GM12875 (cell line): ENCODE results near the gene SEL1L2.
"Not testable (repeated sequence)": the region's sequence is repeated elsewhere in the genome, so short reads cannot be mapped to it uniquely, and the experiment has no call there.

Experiments
- H3K4me3 ChIP-seq: one replicate; pipeline ENCODE4 v1.5.1; 2011; ENCODE audit warnings: low read depth, low read length, control low read depth
- TF ChIP-seq, protein P1 (sequence below): IDR thresholded peaks from 2 replicates; pipeline ENCODE4 v1.5.1; 2011; ENCODE audit warnings: low read depth, mild to moderate bottlenecking, control low read depth, inconsistent platforms, low read length, moderate library complexity, borderline replicate concordance; ENCODE audit not compliant: insufficient read depth

The SEL1L2 gene

DNA sequence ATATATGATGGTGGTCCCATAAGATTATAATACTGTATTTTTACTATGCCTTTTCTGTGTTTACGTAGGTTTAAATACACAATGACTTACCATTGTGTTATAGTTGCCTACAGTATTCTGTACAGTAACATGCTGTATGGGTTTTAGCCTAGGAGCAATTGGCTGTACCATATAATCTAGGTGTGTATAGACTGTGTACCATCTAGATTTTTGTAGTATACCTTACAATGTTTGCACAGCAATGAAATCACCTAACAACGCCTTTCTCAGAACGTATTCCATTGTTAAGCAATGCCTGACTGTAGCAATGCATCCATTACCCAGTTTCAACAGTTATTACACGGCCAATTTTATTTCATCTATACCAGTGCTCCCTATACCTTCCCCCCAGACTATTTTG is 15.6 kb upstream of the SEL1L2 start:
- no peak overlapping the region for H3K4me3 ChIP-seq
- TF ChIP-seq, protein P1, sequence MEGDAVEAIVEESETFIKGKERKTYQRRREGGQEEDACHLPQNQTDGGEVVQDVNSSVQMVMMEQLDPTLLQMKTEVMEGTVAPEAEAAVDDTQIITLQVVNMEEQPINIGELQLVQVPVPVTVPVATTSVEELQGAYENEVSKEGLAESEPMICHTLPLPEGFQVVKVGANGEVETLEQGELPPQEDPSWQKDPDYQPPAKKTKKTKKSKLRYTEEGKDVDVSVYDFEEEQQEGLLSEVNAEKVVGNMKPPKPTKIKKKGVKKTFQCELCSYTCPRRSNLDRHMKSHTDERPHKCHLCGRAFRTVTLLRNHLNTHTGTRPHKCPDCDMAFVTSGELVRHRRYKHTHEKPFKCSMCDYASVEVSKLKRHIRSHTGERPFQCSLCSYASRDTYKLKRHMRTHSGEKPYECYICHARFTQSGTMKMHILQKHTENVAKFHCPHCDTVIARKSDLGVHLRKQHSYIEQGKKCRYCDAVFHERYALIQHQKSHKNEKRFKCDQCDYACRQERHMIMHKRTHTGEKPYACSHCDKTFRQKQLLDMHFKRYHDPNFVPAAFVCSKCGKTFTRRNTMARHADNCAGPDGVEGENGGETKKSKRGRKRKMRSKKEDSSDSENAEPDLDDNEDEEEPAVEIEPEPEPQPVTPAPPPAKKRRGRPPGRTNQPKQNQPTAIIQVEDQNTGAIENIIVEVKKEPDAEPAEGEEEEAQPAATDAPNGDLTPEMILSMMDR = no peak

DNA sequence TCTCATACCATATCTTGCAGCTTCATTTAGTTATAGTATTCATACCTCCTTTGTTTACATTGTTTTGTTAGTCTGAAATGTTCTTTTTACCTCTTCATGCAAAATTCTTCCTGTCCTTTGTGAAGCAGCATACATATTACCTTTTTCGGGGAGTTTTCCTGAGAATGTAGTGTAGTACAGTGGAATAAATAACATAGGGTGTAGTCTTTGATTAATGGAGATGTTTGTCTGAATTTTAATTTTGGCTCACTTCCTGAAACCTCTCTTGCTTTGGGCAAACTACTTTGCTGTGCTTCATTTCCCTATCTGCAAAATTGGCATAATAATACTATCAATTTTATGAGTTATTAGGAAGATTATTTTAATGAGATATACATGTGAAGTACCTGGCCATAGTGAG is 10.5 kb upstream of the SEL1L2 start:
- H3K4me3 ChIP-seq = no peak overlapping the region
- TF ChIP-seq, protein P1 = no peak

DNA sequence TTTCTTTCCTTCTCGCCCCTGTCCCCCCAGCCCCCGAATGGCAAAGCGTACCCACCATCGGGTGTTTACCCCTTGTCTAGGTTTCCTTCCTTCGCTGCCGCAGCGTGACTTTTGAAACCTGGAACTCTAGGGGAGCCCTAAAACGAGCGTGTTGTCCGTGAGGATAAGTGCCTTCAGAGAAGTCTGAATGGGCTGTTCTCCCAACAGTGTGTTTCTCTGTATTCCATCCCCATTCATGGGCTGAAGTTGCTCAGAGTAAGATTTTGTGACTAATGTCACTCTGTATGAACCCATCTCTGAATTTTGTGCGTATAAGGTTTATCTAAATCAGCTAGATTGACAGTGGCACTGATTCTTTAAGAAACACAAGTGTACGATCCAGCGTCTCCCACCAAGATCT is 5.9 kb upstream of the SEL1L2 start:
- TF ChIP-seq, protein P1 = no peak
- H3K4me3 ChIP-seq = no peak overlapping the region

DNA sequence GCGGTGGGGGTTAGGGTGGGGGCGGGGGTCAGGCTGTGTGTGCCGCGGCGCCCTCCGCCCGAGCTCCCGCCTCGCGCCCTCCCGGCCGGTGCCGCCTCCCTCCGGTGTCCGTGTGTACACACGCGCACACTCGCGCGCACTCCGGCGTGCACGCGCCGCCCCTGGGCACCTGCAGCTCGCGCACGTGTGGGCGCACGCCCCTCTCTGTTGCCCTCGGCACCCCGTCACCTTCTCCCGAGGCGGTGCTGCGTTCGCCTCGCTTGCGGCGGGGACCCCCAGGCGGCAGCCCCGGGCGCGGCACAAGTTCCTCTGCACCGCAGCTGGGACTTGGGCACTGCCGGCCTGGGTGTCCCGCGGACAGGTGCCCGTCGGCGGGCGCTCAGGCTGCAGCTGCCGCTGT is 5.4 kb upstream of the SEL1L2 start:
- no peak overlapping the region for H3K4me3 ChIP-seq

DNA sequence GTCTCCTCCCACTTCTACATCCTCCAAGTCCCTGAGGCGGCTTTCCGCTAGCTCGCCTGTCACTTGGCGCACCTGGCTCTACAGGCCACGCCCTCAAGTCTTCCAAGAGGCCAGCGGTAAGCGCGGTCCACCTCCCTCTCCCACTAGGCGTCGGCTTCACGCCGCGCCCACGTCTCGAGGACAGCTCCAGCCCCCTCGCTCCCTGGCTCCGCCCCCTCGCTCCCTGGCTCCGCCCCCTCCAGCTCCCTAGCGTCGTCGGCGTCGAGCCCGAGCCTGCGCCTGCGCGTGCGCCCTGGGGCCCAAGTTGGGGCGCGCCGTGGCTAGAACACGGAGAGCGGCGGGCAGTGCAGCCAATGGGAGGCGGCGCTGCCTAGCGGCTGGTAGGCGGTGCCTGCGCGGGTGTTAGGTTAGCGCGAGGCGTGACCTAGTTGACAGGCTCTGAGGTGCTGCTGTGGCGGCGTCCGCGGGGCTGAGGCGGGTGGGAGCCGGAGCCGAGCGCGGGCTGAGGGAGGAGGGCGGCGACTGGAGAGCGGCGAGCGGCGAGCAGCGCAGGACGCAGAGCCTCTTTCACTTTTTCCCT is 4.8 kb upstream of the SEL1L2 start, which contains the start of gene MACROD2:
TSS of gene MACROD2 (plus strand) at position 431 of the 580 bp plus-strand sequence.
- no peak within 1 kb of the TSS for H3K4me3 ChIP-seq

More for the DNA sequence above, 5.4 kb upstream of the SEL1L2 start:
- TF ChIP-seq, protein P1 = no peak

DNA sequence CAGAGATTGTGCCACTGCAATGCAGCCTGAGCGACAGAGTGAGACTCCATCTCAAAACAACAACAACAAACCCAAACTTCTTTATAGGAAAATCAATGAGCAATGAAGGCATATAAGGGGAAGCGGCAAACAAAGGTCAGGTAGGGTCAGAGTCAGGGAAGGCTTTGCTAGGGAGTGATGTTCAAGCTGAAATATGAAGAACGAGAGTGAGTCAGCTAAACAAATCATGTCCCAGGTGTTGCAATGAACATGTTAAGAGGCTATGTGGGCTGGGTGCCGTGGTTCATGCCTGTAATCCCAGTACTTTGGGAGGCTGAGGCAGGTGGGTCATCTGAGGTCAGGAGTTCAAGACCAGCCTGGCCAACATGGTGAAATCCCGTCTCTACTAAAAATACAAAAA is 1.5 kb upstream of the SEL1L2 start:
- not testable (repeated sequence) for H3K4me3 ChIP-seq

More for the DNA sequence above, 4.8 kb upstream of the SEL1L2 start, which contains the start of gene MACROD2:
- TF ChIP-seq, protein P1 = no peak

DNA sequence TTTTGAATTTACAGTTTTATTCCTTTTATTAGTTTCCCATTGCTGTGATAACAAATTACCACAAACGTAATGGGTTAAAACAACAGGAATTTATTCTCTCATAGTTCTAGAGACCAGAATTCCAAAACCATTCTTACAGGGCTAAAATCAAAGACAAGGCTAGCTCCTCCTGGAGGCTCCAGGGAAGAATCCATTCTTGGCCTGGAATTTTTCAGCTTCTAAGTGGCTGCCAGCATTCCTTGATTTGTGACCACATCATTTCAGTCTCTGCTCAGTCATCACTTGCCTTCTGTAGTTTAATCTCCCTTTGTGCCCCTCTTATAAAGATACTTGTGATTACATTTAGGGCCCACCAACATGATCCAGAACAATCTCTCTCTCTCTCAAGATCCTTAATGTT is 897 bp upstream of the SEL1L2 start:
- H3K4me3 ChIP-seq = no peak overlapping the region
- TF ChIP-seq, protein P1 = no peak
